IPS DF 4.7 (cell line): ENCODE data around the gene CALML5.

Experiments used
- DNase-seq: peaks from one replicate; pipeline ENCODE4 v3.0.0-alpha.2; 2013; ENCODE audit warnings: low spot score; ENCODE audit errors: extremely low read depth

Gene CALML5

GRCh38 chr10:5533098-5533731 is 33.8 kb upstream of the CALML5 start:
- DNase-seq: no peak

GRCh38 chr10:5532618-5533097 is 33.3 kb upstream of the CALML5 start:
- DNase-seq: no peak

- DNase-seq: no peak
These were observed 32.9 kb upstream of the CALML5 start for GRCh38 chr10:5532307-5532605.

GRCh38 chr10:5531558-5532306 is 32.4 kb upstream of the CALML5 start:
- no peak for DNase-seq

- DNase-seq: no peak
These were observed 31.6 kb upstream of the CALML5 start for GRCh38 chr10:5530846-5531557.

GRCh38 chr10:5530412-5530806 is 31.0 kb upstream of the CALML5 start:
- no peak for DNase-seq

- DNase-seq: no peak
These were observed 30.5 kb upstream of the CALML5 start for GRCh38 chr10:5529702-5530411.

- no peak for DNase-seq
These were observed 29.8 kb upstream of the CALML5 start for GRCh38 chr10:5528989-5529701.

- DNase-seq: no peak
These were observed 28.2 kb upstream of the CALML5 start for GRCh38 chr10:5527332-5528200.

- DNase-seq: no peak
These were observed 27.4 kb upstream of the CALML5 start for GRCh38 chr10:5526691-5527331.

GRCh38 chr10:5525561-5526341 is 26.4 kb upstream of the CALML5 start:
- DNase-seq: no peak

GRCh38 chr10:5524641-5525560 is 25.5 kb upstream of the CALML5 start, which contains the start of gene CALML3:
Gene CALML3 (plus strand): TSS chr10:5524961. CDS start chr10:5525086, 125 bp downstream.
- DNase-seq: no peak

GRCh38 chr10:5523796-5524574 is 24.6 kb upstream of the CALML5 start:
- no peak for DNase-seq

- no peak for DNase-seq
These were observed 23.7 kb upstream of the CALML5 start for GRCh38 chr10:5522913-5523560.

- DNase-seq: no peak
These were observed 19.7 kb upstream of the CALML5 start for GRCh38 chr10:5519054-5519453.

- no peak for DNase-seq
These were observed 18.8 kb upstream of the CALML5 start for GRCh38 chr10:5518143-5518542.
